ACHN (cell line): ENCODE results near the gene NEGR1.

Experiments used
- DNase-seq: peaks from one replicate; pipeline ENCODE4 v3.0.0-alpha.2; 2015
- in situ Hi-C: cut with HindIII; loops from 2 replicates; pipeline ENCODE4 v1.10.0; 2017; ENCODE audit warnings: low sequenced_read_pairs, low pct_ligation_motif_present, low pct_unique_long_range_greater_than_20kb

Gene NEGR1

DNA sequence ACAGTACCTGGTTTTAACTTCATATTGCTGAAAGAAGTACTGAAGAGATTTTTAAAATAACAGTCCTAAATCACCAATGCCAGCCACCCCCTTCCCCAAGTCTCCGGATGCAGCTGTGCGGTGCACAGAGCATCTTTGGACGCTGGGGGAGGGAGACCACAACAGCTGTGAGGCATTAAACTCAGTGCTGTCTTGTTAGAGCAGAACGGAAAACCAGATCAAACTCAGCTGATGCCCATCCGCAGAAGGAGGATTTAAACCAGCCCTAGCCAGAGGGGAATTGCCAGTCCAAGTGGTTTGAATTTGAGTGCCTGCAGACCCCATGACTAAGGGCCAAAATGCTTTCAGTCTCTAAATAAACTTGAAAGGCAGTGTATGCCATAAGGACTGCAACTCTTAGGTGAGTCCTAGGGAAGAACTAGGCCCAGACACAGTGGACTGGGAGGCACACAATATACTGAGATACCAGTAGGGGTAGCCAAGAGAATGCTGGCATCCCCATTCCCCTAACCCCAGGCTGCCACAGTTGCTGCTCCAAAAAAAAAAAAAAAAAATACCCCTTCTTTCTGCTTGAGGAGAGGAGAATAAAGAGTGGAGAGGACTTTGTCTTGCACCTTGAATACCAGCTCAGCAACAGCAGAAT is 576.2 kb downstream of the NEGR1 start:
- DNase-seq, result no peak
- in situ Hi-C loops, result no loop called here

- no peak for DNase-seq
- in situ Hi-C loops, result no loop called here
Measured at GRCh38 chr1:71698186-71698585, 584.2 kb downstream of the NEGR1 start.

DNA sequence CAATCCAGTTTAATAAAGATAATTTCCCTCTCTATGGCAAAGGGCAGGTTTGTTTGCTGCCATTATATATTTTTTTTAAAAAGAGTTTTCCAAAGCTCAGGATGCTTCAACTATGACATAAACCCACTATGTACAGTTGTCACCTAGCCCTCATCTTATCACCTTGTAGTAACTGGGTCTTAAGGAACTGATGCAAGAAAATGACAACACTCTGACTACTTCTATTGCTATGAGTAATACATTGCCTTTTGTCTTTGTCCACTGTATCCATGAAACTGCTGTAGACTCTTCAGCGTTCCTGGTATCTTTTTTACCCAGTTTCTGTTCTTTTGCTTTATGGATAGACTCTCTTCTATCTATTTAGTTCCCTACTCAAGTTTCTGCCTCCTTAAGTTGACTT is 586.5 kb downstream of the NEGR1 start:
- in situ Hi-C loops, result no loop called here
- no peak for DNase-seq

- DNase-seq, result no peak
- in situ Hi-C loops, result no loop called here
Measured at GRCh38 chr1:71695084-71695483, 587.3 kb downstream of the NEGR1 start.

DNA sequence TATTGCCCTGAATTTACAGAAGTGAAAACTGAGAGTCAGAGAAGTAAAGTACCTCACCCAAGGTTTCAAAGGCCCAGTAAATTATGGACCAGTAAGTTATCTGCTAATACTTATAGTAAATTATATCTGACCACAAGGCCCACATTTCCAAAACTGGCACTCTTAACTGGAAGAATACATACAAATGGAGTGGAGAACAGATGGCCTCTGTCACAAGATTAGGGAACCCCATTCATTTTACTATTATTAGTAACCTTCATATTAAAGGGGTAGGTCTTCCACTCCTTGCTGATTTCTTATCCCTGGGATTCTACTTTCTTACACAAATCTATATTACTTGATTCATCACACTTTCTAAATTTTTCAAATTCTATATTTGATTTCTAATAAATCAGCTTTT is 588.8 kb downstream of the NEGR1 start:
- DNase-seq, result no peak
- in situ Hi-C loops, result no loop called here

- DNase-seq, result no peak
- in situ Hi-C loops, result no loop called here
Measured at GRCh38 chr1:71689635-71690034, 592.7 kb downstream of the NEGR1 start.

DNA sequence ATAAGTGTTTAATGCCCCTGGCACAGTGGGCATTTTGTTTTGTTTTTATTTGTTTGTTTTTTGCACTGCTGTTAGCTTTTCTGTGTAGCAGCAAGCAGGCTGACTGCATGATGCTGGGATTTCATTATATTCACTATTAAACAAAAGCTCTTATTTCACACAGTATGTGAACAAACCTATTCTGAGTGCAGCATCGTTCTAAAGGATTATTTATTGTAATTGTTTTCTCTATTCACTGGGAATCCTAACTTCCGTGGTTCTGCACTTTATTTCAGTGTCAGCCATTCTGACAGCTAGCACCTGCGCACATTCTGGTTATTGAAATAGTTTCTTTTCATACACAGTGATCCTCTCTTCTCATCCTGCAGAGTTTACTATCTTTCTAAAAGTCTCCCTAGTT is 595.0 kb downstream of the NEGR1 start:
- in situ Hi-C loops, result no loop called here

GRCh38 chr1:71676979-71677925 is 605.1 kb downstream of the NEGR1 start:
- DNase-seq, result no peak
- in situ Hi-C loops, result no loop called here

More for the DNA sequence above, 595.0 kb downstream of the NEGR1 start:
- no peak for DNase-seq

- in situ Hi-C loops, result no loop called here
- no peak for DNase-seq
Measured at GRCh38 chr1:71668065-71668464, 614.3 kb downstream of the NEGR1 start.

DNA sequence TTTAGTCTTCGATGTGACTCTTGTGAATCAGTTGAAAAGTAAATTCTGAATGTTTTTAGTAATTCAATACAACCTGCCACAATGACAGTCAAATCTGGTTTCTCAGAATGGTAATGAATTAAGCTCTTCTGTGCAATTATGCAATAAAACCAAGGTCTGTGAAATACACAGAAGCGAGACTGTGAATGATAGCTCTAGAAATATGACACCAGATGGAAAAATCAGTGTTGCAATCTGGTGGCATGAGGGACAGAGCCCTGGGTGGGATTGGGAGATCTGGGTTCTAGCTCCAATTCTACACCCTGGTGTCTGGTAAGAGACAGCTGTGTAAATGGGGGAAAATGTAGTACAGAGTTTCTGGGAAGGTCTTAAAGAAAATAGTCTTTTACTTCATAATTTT is 615.1 kb downstream of the NEGR1 start:
- in situ Hi-C loops, result no loop called here
- DNase-seq, result no peak

DNA sequence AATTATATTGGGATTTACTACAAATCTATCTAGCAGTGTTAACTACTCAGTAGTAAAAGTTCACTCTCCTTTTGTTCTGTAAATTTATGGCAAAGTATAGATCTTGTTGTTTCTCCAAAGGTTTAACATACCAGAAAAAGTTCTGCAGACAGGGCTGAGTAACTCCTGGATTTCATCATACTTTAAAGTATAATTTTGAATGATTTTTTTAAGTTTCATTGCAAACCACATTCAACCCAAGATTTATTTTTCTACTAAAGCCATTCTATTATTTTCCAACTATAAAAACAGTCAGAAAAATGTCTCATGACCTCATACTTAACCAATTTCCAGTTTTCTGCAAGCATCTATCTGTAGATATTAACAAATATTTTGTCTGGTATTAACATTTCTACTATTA is 615.7 kb downstream of the NEGR1 start:
- no peak for DNase-seq
- in situ Hi-C loops, result no loop called here

DNA sequence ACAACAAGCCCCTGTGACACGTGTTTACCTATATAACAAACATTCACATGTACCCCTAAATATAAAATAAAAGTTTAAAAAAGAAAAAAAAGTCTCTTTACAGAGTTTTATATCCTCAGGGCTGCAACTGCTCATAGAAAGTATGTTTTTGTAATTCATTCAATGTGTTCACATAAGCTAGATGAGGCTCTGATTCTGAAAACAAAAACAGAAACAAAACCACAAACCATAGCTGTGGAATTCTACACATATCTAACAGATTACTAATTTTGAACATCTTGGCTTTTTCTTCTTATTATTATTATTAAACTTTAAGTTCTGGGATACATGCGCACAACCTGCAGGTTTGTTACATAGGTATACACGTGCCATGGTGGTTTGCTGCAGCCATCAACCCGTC is 621.9 kb downstream of the NEGR1 start:
- DNase-seq, result no peak
- in situ Hi-C loops, result no loop called here

- no peak for DNase-seq
- in situ Hi-C loops, result no loop called here
Measured at GRCh38 chr1:71657891-71658679, 624.3 kb downstream of the NEGR1 start.

GRCh38 chr1:71656902-71657301 is 625.4 kb downstream of the NEGR1 start:
- in situ Hi-C loops, result no loop called here
- DNase-seq, result no peak

DNA sequence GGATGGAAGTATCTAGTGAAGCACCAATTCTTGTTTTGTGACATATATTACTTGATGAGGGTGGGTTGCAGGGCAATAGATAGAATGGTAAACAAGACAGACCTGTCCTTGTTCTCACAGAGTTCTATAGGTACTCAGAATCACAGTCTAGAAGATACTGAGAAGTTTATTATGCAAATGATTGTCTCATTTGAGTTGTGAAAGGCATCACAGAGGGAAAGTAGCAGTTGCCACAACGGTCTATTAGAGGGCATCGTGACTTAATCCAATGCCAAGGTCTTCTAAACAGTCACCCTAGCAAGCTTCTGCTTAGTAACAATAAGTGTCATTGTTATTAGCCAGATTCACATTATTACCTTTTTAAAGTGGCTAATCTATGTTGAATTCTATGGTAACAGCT is 626.7 kb downstream of the NEGR1 start:
- in situ Hi-C loops, result no loop called here
- DNase-seq, result no peak

DNA sequence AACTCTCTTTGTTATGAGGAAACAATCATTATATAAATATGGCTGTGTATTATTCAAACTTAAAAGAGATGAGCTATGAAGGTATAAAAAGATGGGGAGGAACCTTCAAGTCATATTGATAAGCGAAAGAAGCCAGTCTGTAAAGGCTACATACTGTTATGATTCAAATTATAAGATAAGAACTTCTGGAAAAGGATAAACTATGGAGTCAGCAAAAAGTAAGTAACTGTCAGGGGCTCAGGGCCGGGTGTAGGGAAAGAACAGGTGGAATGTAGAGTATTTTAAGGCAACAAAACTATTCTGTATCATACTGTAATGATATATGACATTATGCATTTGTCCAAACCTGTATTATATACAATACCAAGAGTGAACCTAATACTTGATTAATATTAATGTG is 628.4 kb downstream of the NEGR1 start:
- in situ Hi-C loops, result no loop called here
- DNase-seq, result no peak

DNA sequence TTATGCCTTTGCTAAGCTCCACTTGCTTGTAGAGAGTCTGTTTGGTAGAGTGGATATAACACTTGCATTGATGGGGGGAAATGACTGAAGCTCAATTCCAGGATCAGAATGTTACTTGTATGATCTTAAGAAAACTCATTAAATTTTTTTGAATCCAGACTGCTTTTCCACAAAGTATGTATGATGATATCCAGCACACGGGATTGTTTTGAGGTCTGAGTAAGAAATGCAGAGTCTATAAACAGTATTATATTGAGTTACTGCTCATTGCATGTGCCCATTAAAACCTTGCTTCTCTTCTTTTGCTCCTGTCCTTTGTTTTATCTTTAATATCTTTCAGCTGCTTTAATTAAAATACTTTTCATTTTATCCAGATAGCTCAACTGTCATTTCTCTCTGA is 631.1 kb downstream of the NEGR1 start:
- in situ Hi-C loops, result no loop called here
- DNase-seq, result no peak

DNA sequence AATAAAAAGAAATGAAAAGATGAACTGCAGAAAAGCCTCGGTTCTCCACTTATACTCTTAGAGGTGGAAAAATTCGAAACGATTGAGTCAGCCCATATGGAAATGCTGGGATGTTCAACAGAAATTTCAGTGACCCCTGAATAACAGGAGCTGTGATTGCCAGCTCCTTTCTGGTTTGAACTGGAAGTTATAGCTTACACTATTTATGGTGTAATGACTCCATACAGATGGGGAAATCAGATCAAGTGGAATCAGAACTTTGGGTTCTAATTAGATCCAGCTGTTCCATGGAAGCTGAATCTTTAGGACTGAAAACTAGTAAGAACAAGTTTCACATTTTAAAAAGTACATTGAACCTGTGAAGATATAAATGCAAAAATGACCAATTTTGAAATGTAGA is 632.2 kb downstream of the NEGR1 start:
- in situ Hi-C loops, result no loop called here
- no peak for DNase-seq

- in situ Hi-C loops, result no loop called here
Measured at GRCh38 chr1:71649608-71650007, 632.7 kb downstream of the NEGR1 start.

More at GRCh38 chr1:71649608-71650007, 632.7 kb downstream of the NEGR1 start:
- no peak for DNase-seq
